DMS79 treated with DMSO at 0.1 percent for 48 hours (cell line): ENCODE measurements around the gene WDR13.
"Not testable (repeated sequence)": the region's sequence is repeated elsewhere in the genome, so short reads cannot be mapped to it uniquely, and the experiment has no call there.

ENCODE experiments used
- DNase-seq: peaks from one replicate; lab custom pipeline; 2025; lab: John Stamatoyannopoulos, UW

Gene WDR13

DNA sequence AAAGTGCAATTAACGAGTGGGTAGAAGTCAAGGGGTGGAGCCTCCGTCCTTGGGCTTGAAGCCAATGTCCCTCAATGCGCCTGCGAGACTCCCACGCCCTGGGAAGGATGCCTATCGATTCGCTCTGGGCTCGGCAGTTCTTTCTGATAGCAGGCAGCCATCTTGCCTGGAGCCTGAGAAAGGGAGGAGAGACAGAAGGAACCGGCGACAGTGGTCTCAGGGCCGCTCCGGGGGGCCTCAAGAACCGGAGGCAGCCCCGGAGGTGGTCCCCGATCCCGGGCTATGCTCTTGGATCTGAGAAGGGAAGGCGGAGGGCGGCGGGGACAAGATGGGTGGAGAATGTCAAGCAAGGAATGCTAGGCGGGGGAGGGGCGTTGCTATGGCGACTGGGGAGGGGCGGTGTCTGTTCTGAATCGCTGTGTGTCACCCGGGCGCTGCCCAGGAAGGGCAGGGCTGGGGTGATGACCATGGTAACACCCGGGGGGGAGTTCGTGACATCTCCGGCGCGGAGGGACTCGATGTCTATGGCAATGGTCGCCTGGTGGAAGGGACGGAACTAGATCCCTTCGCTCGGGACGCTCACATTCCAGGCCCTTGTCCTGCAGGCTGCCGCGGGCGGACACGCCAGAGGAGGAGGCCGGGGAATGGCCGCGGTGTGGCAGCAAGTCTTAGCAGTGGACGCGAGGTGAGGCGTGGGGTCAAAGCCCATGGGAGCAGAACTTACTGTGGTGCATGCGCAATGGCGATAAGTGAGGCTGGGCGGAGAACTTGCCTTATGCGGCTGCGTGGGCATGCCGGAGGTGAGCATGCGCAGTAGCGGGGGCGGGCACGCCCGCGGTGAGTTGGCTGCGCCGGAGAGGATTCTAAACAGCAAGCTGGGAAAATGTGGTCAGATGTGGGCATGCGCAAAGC lies at the start of gene WDR13:
TSS of gene WDR13 (plus strand) at position 140 of the 912 bp plus-strand sequence. CDS start at position 645, 505 bp downstream.
- DNase-seq, result peak; percentile 79

GRCh38 chrX:48548871-48549270 lies 48.4 kb upstream of the WDR13 start:
- no peak for DNase-seq

DNA sequence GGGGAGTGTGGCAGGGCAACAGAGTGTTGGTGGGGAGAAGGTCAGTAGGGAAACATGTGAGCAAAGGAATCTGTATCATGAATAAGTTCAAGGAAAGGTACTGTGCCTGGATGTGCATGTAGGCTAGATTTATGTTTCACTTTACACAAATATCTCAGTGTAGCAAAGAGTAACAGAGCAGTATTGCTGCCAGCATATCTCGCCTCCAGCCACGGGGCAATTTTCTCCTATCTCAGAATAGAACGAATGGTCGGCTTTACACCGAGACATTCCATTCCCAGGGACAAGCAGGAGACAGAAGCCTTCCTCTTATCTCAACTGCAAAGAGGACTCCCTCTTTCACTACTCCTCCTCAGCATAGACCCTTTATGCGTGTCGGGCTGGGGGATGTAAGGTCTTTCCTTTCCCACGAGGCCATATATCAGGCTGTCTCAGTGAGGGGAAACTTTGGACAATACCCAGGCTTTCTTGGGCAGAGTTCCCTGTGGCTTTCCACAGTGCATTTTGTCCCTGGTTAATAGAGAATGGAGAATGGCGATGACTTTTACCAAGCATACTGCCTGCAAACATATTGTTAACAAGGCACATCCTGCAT lies 41.5 kb upstream of the WDR13 start:
- DNase-seq, result not testable (repeated sequence)

DNA sequence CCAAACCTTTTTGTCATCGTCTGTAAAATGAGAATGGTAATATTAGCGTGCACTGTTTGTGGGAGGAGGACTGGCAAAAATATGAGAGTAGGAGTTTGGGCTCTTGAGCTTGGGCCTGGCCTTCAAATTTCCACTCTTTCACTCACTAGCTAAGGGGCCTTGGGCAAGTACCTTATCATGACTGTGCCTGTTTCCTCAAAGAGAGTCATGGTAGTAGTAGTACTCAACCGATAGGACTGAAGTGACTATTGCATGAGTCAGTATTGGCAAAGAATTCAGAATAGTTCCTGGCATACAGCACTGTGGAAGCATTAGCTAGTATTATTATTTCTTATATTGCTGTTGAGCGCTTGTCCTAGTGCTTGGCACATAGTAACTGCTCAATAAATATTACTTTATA lies 39.0 kb upstream of the WDR13 start:
- DNase-seq, result no peak

DNA sequence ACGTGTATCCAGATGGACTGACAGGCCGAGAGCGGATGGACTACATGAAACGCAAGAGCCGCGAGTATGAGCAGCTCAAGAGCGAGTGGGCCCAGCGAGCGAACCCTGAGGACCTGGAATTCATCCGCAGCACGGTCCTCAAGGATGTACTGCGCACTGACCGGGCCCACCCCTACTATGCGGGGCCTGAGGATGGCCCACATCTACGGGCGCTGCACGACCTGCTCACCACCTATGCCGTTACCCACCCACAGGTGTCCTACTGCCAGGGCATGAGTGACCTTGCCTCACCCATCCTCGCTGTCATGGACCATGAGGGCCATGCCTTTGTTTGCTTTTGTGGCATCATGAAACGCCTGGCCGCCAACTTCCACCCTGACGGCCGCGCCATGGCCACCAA lies 37.7 kb upstream of the WDR13 start:
- DNase-seq, result no peak

DNA sequence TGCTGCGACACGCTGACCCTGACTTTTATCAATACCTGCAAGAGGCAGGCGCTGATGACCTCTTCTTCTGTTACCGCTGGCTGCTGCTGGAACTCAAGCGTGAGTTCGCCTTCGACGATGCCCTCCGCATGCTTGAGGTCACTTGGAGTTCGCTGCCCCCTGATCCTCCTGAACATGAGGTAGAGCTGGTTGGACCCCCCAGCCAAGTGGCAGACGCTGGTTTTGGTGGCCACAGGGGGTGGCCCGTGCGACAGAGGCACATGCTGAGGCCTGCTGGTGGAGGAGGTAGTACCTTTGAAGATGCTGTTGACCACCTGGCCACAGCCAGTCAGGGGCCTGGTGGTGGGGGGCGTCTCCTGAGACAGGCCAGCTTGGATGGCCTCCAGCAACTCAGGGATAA lies 37.2 kb upstream of the WDR13 start:
- DNase-seq, result no peak

DNA sequence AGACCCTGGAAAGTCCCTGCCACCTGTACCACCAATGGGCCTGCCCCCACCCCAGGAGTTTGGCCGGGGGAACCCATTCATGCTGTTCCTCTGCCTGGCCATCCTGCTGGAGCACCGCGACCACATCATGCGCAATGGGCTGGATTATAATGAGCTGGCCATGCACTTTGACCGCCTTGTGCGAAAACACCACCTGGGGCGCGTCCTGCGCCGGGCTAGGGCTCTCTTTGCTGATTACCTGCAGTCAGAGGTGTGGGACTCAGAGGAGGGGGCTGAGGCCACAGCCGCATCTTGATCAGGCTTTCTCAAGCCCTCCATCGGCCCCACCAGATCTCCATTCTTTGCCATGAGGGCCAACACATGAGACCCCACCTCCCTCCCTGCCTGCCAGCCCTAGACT lies 36.6 kb upstream of the WDR13 start:
- DNase-seq, result no peak

GRCh38 chrX:48569958-48570357 lies 27.3 kb upstream of the WDR13 start:
- no peak for DNase-seq

DNA sequence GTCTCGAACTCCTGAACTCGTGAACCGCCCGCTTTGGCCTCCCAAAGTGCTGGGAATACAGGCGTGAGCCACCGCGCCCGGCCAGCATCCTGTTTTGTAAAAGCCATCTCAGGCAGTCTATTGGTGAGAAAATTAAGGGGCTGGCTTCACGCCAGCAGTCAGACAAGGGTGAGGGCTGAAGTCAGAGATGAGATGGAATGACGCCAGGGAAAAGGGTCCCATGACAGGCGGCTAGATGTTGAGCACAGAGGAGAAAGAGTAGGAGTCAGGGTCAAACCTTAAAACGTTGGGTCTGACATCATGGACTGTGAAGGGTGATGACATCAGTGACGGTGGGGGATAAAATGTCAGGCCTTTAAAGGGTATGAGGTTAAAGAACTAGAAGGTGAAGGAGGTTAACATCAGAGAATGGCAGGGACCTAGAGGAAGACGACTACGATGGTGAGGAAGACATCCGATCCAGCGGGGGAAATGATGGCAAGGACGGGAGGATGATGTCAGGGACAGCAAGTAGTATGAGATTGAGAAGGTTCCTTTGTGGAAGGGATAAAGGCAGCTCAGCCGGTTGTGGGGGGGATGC lies 23.5 kb upstream of the WDR13 start:
- DNase-seq, result peak; percentile 60

DNA sequence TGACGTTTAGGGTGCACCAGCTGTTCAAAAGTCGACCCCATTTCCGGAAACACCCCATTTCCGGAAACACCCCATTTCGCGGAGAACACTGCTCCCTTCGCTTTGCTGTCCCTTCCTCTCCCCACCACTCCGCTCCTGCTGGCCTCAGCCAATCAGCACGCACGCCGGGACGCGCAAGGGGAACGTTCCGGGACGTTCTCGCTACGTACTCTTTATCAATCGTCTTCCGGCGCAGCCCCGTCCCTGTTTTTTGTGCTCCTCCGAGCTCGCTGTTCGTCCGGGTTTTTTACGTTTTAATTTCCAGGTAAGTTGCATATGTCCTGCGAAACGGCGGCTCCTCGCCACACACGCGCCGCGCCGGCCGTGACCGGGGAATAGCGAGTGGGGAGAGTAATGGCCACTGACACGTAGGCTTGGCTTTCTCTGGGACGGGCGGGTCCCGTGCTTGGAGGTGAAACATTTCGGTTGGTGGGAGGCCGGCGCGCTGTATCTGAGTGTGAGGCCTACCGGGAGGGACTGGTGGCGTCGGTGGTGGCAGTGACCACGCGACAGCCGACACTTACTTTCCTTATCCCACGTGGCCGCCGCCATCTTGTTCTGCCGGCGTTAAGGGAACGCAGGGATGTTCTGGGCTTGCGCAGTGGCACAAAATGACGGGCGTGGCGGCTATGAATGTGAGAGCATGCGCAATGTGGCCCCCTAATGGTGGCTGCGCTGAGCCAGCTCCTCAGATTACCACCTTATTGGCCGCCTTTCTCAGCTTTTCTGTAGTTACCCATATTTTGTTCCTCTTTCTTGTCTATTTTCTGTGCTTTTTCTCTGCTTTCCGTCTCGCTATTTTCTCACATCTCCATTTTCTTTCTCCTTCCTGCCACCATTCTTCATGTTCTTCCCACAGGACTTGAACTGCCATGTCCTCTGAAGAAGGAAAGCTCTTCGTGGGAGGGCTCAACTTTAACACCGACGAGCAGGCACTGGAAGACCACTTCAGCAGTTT lies 22.7 kb upstream of the WDR13 start, which contains the start of gene RBM3:
TSS of gene RBM3 (plus strand) at position 215 of the 997 bp plus-strand sequence. CDS start at position 912, 697 bp downstream.
- DNase-seq, result peak; percentile 82

DNA sequence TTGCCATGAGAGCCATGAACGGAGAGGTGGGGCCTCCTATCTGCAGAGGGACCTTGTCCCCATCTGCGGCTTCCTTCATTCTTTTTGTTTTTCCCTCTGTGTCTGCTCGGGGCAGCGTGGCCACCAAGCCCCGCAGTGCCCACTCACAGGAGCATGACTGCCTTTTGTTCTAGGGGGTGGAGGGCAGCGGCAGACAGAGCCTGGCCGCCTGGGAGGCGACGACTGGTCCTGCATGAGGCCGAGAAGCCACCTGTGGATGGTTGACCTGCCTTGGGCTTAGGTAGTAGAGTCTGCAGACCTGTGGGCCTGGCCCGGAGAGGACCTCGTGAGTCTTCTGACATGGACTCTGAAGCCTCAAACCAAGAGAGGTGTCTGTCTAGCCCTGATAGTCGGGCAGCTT lies 21.6 kb upstream of the WDR13 start:
- DNase-seq, result no peak

DNA sequence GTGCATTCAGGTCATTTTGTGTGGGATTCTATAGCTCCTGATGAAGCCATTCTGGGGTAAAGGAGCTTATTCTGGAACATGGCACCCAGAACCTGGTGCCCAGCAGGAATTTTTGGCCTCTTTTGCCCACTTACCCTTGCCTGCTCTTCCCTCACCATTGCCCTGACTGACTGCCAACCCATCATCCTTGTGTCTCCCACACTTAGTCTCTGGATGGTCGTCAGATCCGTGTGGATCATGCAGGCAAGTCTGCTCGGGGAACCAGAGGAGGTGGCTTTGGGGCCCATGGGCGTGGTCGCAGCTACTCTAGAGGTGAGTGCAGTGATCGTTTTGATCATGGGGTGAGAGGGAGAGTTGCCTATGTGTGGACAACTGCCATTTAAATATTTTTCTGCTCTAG lies 21.2 kb upstream of the WDR13 start:
- no peak for DNase-seq

DNA sequence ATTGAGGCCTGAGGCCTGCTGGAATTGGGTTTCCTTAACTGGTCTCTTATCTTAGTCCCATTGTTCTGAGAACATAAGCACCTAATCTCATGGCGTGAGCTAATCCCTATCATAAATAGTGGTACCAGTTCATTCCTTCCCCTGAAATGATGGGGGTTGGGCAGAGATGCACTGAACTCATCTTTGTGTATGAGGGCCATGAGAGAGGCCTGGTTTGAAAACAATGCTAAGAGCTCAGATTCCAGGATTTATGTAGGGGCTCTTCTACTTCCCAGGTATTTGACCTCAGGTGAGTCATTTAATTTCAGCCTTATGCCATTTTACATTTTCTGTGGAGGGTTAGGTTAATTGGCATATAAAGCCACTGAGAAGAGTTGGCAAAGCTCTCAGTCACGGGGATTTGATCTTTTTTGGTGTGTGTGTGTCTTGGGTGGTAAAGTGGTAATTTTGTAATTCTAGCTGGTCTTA lies 18.6 kb upstream of the WDR13 start:
- no peak for DNase-seq

GRCh38 chrX:48579259-48579658 lies 18.0 kb upstream of the WDR13 start:
- no peak for DNase-seq

DNA sequence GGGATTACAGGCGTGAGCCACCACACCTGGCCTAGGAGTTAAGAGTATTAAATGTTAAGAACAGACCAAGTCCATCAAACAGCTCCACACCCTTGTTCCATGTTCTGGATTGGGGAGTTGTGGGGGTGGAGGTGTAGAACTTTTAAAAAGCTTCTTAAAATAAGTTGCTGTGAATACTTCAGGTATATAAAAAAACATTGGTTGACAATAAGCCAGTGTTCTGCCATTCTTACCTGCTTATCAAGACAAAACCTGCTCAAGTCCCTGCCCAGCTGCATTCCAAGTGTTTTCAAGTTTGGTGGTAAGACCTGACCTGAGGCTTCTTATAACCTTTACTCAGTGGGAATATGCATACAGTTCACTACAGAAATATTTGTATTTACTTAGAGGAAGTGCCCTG lies 16.6 kb upstream of the WDR13 start:
- no peak for DNase-seq

GRCh38 chrX:48584698-48585097 lies 12.6 kb upstream of the WDR13 start:
- DNase-seq, result no peak

GRCh38 chrX:48589482-48590162 lies 7.7 kb upstream of the WDR13 start:
- DNase-seq, result peak; percentile 49

GRCh38 chrX:48590203-48591103 lies 6.8 kb upstream of the WDR13 start:
- DNase-seq, result no peak

DNA sequence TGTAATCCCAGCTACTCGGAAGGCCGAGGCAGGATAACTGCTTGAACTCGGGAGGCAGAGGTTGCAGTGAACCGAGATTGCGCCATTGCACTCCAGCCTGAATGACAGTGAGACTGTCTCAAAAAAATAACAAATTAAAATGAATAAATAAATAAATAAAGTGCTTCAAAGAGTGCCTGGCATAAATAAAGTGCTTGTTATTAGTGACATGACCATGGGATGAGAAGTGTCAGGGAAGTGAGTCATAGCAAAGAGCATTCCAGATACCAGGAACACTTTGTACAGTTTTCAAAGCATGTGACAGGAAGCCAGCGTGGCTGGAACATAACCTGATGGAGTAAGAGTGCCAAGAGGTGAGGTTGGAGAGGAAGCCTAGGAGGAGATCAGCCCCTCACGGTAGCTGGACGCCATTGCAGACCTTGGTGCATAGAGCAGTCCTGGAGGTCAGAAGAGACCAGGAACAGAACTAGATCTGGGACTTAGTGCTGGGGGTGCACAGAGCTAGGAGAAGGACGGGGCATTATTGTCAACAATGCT lies 6.0 kb upstream of the WDR13 start:
- no peak for DNase-seq

DNA sequence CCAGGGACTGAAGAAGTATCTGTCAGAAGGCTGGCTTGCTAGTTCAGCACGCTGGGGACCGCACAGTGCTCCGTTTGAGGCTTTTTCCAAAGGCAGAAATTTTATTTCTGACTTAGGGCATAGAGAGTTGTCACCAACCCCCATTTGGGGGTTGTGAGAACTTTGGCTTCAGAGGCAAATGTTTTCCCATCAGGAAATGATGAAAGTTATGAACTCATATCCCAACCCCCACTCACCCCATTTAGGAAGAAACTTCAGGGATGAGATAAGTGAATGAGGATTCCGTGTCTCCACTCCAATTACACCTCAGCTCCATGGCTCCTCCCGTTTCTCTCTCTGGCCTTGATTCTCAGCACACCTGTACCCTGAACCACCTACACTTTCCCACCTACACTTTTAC lies 4.3 kb upstream of the WDR13 start:
- DNase-seq, result no peak
